Right ventricle myocardium superior (tissue), 1 donor: ENCODE results near the gene LARP6. TPM values are rescaled to one million over a fixed set of nuclear protein-coding genes. Genes with fewer than 3 reads are reported as not detected.
A peak's percentile ranks its signal among the peaks of the same experiment; 100 is the strongest.
"Not testable (repeated sequence)": the region's sequence is repeated elsewhere in the genome, so short reads cannot be mapped to it uniquely, and the experiment has no call there.

Experiments
- ATAC-seq: fragments of 200-7000 bp; cut with Tn5 transposase; one replicate; pipeline ENCODE4 v1.9.1; 2020; ENCODE audit warnings: mild to moderate bottlenecking; ENCODE audit not compliant: poor library complexity
- DNase-seq: peaks from one replicate; pipeline ENCODE4 v3.0.0-alpha.2; 2020
- intact Hi-C: fragments of 100-400 bp; cut with DNase I; formaldehyde crosslinking; loops from one replicate; pipeline ENCODE4 v1.11.2; 2022
- total RNA-seq: library from RNA; stranded (reverse); fragmentation: NEBNext Ultra II Directional; extraction: Animal tissue kit (Norgen Biotek cat#: 25700); gene quantifications from one replicate; pipeline ENCODE4 v1.2.1, GENCODE V29; 2021
- donor health status: DM: no; HTN: yes; CAD: no; lungs with severe emphysema.

The LARP6 gene
- total RNA-seq, 1 donor from 2014 or later: 47.6 TPM

GRCh38 chr15:70834999-70835398, 19.0 kb downstream of the LARP6 start:
- DNase-seq (no peak), ATAC-seq (no peak)
- intact Hi-C loops: no loop called here

GRCh38 chr15:70833861-70834765, 19.8 kb downstream of the LARP6 start:
- intact Hi-C loops: no loop called here
- DNase-seq (no peak), ATAC-seq (no peak)

- ATAC-seq (no peak), DNase-seq (no peak)
- intact Hi-C loops: no loop called here
Observed at GRCh38 chr15:70833422-70833821, 20.5 kb downstream of the LARP6 start.

GRCh38 chr15:70832176-70832575, 21.8 kb downstream of the LARP6 start:
- intact Hi-C loops: no loop called here
- DNase-seq (no peak), ATAC-seq (no peak)

GRCh38 chr15:70831094-70831911, 22.7 kb downstream of the LARP6 start:
- intact Hi-C loops: no loop called here

GRCh38 chr15:70830615-70831014, 23.3 kb downstream of the LARP6 start:
- DNase-seq: no peak
- no peak for ATAC-seq
- intact Hi-C loops: no loop called here

More at GRCh38 chr15:70831094-70831911, 22.7 kb downstream of the LARP6 start:
- DNase-seq (no peak), ATAC-seq (no peak)

- peak; percentile 42 for ATAC-seq
- no peak for DNase-seq
- intact Hi-C loops: no loop called here
Observed at GRCh38 chr15:70829371-70830166, 24.4 kb downstream of the LARP6 start.

GRCh38 chr15:70827721-70828120, 26.2 kb downstream of the LARP6 start:
- ATAC-seq (no peak), DNase-seq (no peak)
- intact Hi-C loops: loop anchor here (2.0 kb wide), 1 partner anchor 47 kb away; no protein-coding TSS in a partner anchor

- peak; percentile 64 for DNase-seq
- ATAC-seq: peak; percentile 62
- intact Hi-C loops: loop anchor here (2.0 kb wide), 1 partner anchor 48 kb away; no protein-coding TSS in a partner anchor
Observed at GRCh38 chr15:70826634-70827033, 27.3 kb downstream of the LARP6 start.

- ATAC-seq: no peak
- intact Hi-C loops: loop anchor here (2.0 kb wide), 1 partner anchor 49 kb away; no protein-coding TSS in a partner anchor
- DNase-seq: no peak
Observed at GRCh38 chr15:70825841-70826240, 28.1 kb downstream of the LARP6 start.

- no peak for DNase-seq
- ATAC-seq: no peak
- intact Hi-C loops: no loop called here
Observed at GRCh38 chr15:70823196-70823595, 30.8 kb downstream of the LARP6 start.

GRCh38 chr15:70820214-70820613, 33.7 kb downstream of the LARP6 start:
- ATAC-seq (no peak), DNase-seq (no peak)
- intact Hi-C loops: no loop called here

- ATAC-seq (no peak), DNase-seq (no peak)
- intact Hi-C loops: loop anchor here (10.0 kb wide), 1 partner anchor 254 kb away; no protein-coding TSS in a partner anchor
Observed at GRCh38 chr15:70818580-70818979, 35.4 kb downstream of the LARP6 start.

- no peak for ATAC-seq
Observed at GRCh38 chr15:70817266-70817665, 36.7 kb downstream of the LARP6 start.

GRCh38 chr15:70815604-70816003, 38.4 kb downstream of the LARP6 start:
- intact Hi-C loops: loop anchor here (10.0 kb wide), 1 partner anchor 251 kb away; no protein-coding TSS in a partner anchor
- no peak for DNase-seq
- ATAC-seq: no peak

More at GRCh38 chr15:70817266-70817665, 36.7 kb downstream of the LARP6 start:
- DNase-seq: no peak
- intact Hi-C loops: loop anchor here (10.0 kb wide), 1 partner anchor 252 kb away; no protein-coding TSS in a partner anchor

GRCh38 chr15:70815011-70815410, 38.9 kb downstream of the LARP6 start:
- DNase-seq, ATAC-seq: not testable (repeated sequence)
- intact Hi-C loops: loop anchor here (10.0 kb wide), 1 partner anchor 250 kb away; no protein-coding TSS in a partner anchor

GRCh38 chr15:70812827-70813364, 41.1 kb downstream of the LARP6 start:
- DNase-seq: no peak
- no peak for ATAC-seq
- intact Hi-C loops: loop anchor here (5.0 to 10.0 kb wide), 2 partner anchors 136 to 248 kb away; no protein-coding TSS in a partner anchor
